ENCODE data around the gene PAX5. TPM values are rescaled to one million over a fixed set of nuclear protein-coding genes. Genes with fewer than 3 reads are reported as not detected.
A peak's percentile ranks its signal among the peaks of the same experiment; 100 is the strongest.

PAX5 gene
- total and polyA plus RNA-seq, 4 donors = 0.08 to 2.3 (median 0.40) TPM

GRCh38 chr9:36913393-36914211, 120.5 kb downstream of the PAX5 start:
- Histone ChIP-seq H3K27ac (ENCODE audit: low read depth in 1 of 2, low read length in 1 of 2) (no peak overlapping the region), H3K4me3 (no peak overlapping the region), H3K9ac (ENCODE audit: insufficient read depth in 1 of 2, low read length in 2 of 2) (no peak overlapping the region), H3K9me3 (ENCODE audit: control insufficient read depth in 4 of 4, insufficient read depth in 3 of 4, low read length in 3 of 4) (peaks cover 0 to 4% (median 0%) of the 10 kb centered on the region in 4 donors), H3K4me1 (ENCODE audit: control insufficient read depth in 5 of 5, insufficient read depth in 5 of 5, low read length in 5 of 5) (no peaks in the 10 kb centered on the region), H3K36me3 (ENCODE audit: control insufficient read depth in 4 of 4, insufficient read depth in 4 of 4, low read length in 4 of 4) (no peaks in the 10 kb centered on the region), H3K27me3 (ENCODE audit: control insufficient read depth in 3 of 3, insufficient read depth in 3 of 3, low read length in 2 of 3) (no peaks in the 10 kb centered on the region)
- WGBS, 2 donors = 42 to 62% methylated on average over 10 of the region's 10 CpGs
- no peak for TF ChIP-seq CTCF (IDR thresholded peaks at IDR 0.05; ENCODE audit: control extremely low read depth, extremely low read depth)
- no peak for ATAC-seq (ENCODE audit: insufficient read depth, low FRiP score)
- peak in 1 of 3 donors; percentile 12 for DNase-seq

GRCh38 chr9:36912620-36913019, 121.4 kb downstream of the PAX5 start:
- WGBS, 2 donors = 79 to 82% methylated on average over 3 of the region's 3 CpGs
- no peak for TF ChIP-seq CTCF (IDR thresholded peaks at IDR 0.05; ENCODE audit: control extremely low read depth, extremely low read depth)
- H3K27me3 ChIP-seq (ENCODE audit: control insufficient read depth in 3 of 3, insufficient read depth in 3 of 3, low read length in 2 of 3) = peaks cover 0 to 2% (median 0%) of the 10 kb centered on the region in 3 donors
- peak in 1 of 3 donors; percentile 6 for DNase-seq
- H3K27ac ChIP-seq (ENCODE audit: low read depth in 1 of 2, low read length in 1 of 2) = no peak overlapping the region
- no peak overlapping the region for H3K9ac ChIP-seq (ENCODE audit: insufficient read depth in 1 of 2, low read length in 2 of 2)
- no peak for ATAC-seq (ENCODE audit: insufficient read depth, low FRiP score)
- no peak overlapping the region for H3K4me3 ChIP-seq
- H3K9me3 ChIP-seq (ENCODE audit: control insufficient read depth in 4 of 4, insufficient read depth in 3 of 4, low read length in 3 of 4) = no peaks in the 10 kb centered on the region
- H3K4me1 ChIP-seq (ENCODE audit: control insufficient read depth in 5 of 5, insufficient read depth in 5 of 5, low read length in 5 of 5) = no peaks in the 10 kb centered on the region
- H3K36me3 ChIP-seq (ENCODE audit: control insufficient read depth in 4 of 4, insufficient read depth in 4 of 4, low read length in 4 of 4) = no peaks in the 10 kb centered on the region

- DNase-seq = peak; percentile 16 to 33 (median 24)
- WGBS, 2 donors = 55 to 58% methylated on average over 12 of the region's 12 CpGs
- no peaks in the 10 kb centered on the region for H3K36me3 ChIP-seq (ENCODE audit: control insufficient read depth in 4 of 4, insufficient read depth in 4 of 4, low read length in 4 of 4)
- H3K4me1 ChIP-seq (ENCODE audit: control insufficient read depth in 5 of 5, insufficient read depth in 5 of 5, low read length in 5 of 5) = no peaks in the 10 kb centered on the region
- TF ChIP-seq CTCF (IDR thresholded peaks at IDR 0.05; ENCODE audit: control extremely low read depth, extremely low read depth) = no peak
- H3K27me3 ChIP-seq (ENCODE audit: control insufficient read depth in 3 of 3, insufficient read depth in 3 of 3, low read length in 2 of 3) = peaks cover 0 to 3% (median 0%) of the 10 kb centered on the region in 3 donors
- H3K9ac ChIP-seq (ENCODE audit: insufficient read depth in 1 of 2, low read length in 2 of 2) = no peak overlapping the region
- no peak overlapping the region for H3K4me3 ChIP-seq
- H3K27ac ChIP-seq (ENCODE audit: low read depth in 1 of 2, low read length in 1 of 2) = no peak overlapping the region
- peaks cover 0 to 2% (median 0%) of the 10 kb centered on the region in 4 donors for H3K9me3 ChIP-seq (ENCODE audit: control insufficient read depth in 4 of 4, insufficient read depth in 3 of 4, low read length in 3 of 4)
- ATAC-seq (ENCODE audit: insufficient read depth, low FRiP score) = no peak
These were observed 122.3 kb downstream of the PAX5 start for GRCh38 chr9:36911601-36912412.
